Endodermal cell (in vitro differentiated cells): ENCODE results near the gene ZWILCH. TPM values are rescaled to one million over a fixed set of nuclear protein-coding genes. Genes with fewer than 3 reads are reported as not detected.
"Not testable (repeated sequence)": the region's sequence is repeated elsewhere in the genome, so short reads cannot be mapped to it uniquely, and the experiment has no call there.

Experiments used
- DNase-seq: peaks from one replicate; pipeline ENCODE4 v3.0.0-alpha.2; 2017
- H3K27ac ChIP-seq: 2 replicates; pipeline ENCODE4 v1.5.1; 2013; ENCODE audit warnings: mild to moderate bottlenecking, low read depth, low read length, moderate library complexity
- H3K27me3 ChIP-seq: 2 replicates; pipeline ENCODE4 v1.6.1; 2013; ENCODE audit warnings: mild to moderate bottlenecking, low read length, moderate library complexity; ENCODE audit not compliant: insufficient read depth, control insufficient read depth, poor library complexity, severe bottlenecking
- H3K36me3 ChIP-seq: 2 replicates; pipeline ENCODE4 v1.7.0; 2013; ENCODE audit warnings: mild to moderate bottlenecking, low read length, moderate library complexity; ENCODE audit not compliant: control insufficient read depth, insufficient read depth
- H3K4me1 ChIP-seq: one replicate; pipeline ENCODE4 v1.7.0; 2013; ENCODE audit warnings: low read length; ENCODE audit not compliant: control insufficient read depth, insufficient read depth
- H3K4me3 ChIP-seq: 2 replicates; pipeline ENCODE4 v1.5.1; 2013; ENCODE audit warnings: mild to moderate bottlenecking, low read length, moderate library complexity
- H3K9ac ChIP-seq: 2 replicates; pipeline ENCODE4 v1.6.1; 2013; ENCODE audit warnings: mild to moderate bottlenecking, low read length, moderate library complexity; ENCODE audit not compliant: poor library complexity, severe bottlenecking; ENCODE audit errors: extremely low read depth
- H3K9me3 ChIP-seq: 2 replicates; pipeline ENCODE4 v1.6.1; 2013; ENCODE audit warnings: mild to moderate bottlenecking, low read length, moderate library complexity; ENCODE audit not compliant: control insufficient read depth
- H3K27ac Mint-ChIP-seq: 2 replicates; pipeline ENCODE4 v1.8.0; 2020; ENCODE audit warnings: mixed read lengths
- H3K27me3 Mint-ChIP-seq: 2 replicates; pipeline ENCODE4 v1.8.0; 2021; ENCODE audit warnings: mild to moderate bottlenecking, mixed read lengths; ENCODE audit not compliant: insufficient read depth
- H3K36me3 Mint-ChIP-seq: 2 replicates; pipeline ENCODE4 v1.8.0; 2020; ENCODE audit warnings: low read depth, mixed read lengths
- H3K4me1 Mint-ChIP-seq: 2 replicates; pipeline ENCODE4 v1.8.0; 2020; ENCODE audit warnings: mixed read lengths
- H3K4me3 Mint-ChIP-seq: 2 replicates; pipeline ENCODE4 v1.8.0; 2020; ENCODE audit warnings: mild to moderate bottlenecking, moderate library complexity, mixed read lengths
- H3K9me3 Mint-ChIP-seq: 2 replicates; pipeline ENCODE4 v1.8.0; 2020; ENCODE audit warnings: mild to moderate bottlenecking, mixed read lengths
- CTCF ChIP-seq: fragments of 200-600 bp; sonication (generic); conservative IDR thresholded peaks from 2 replicates; pipeline ENCODE4 v1.5.0; 2021; ENCODE audit warnings: antibody characterized with exemption, mild to moderate bottlenecking
- WGBS, 2 experiments: methylation state at CpG; one replicate each; pipeline versions ENCODE4 v1.1.5 to v1.1.7; 2013; ENCODE audit warnings: missing lambda C conversion rate in 2 of 2, mixed read lengths in 1 of 2; ENCODE audit not compliant: insufficient coverage in 1 of 2, insufficient read length in 1 of 2; 5-methylcytosine and 5-hydroxymethylcytosine counted together
- total RNA-seq, 2 donors: library from RNA; stranded (reverse); fragmentation: NEBNext Ultra II Directional in 1 of 2; extraction: Animal tissue kit (Norgen Biotek cat#: 25700) in 1 of 2; gene quantifications; 2 replicates in 1 of 2; 3 replicates in 1 of 2; pipeline ENCODE4 v1.2.1, GENCODE V29; 2021

The ZWILCH gene
- total RNA-seq, 2 donors from 2014 or later = 37.3 to 44.2 TPM

GRCh38 chr15:66459818-66460615 is 45.1 kb upstream of the ZWILCH start:
- Mint-ChIP-seq H3K27ac (peak overlapping the region; percentile 49), H3K9me3 (peaks cover 13% of the 10 kb centered on the region), H3K4me1 (peaks cover 38% of the 10 kb centered on the region), H3K36me3 (peaks cover 31% of the 10 kb centered on the region), H3K27me3 (no peaks in the 10 kb centered on the region), H3K4me3 (no peak overlapping the region)
- no peak for TF ChIP-seq CTCF
- Histone ChIP-seq H3K4me1 (peaks cover 13% of the 10 kb centered on the region), H3K36me3 (peaks cover 32% of the 10 kb centered on the region), H3K4me3 (no peak overlapping the region), H3K9me3 (peaks cover 12% of the 10 kb centered on the region), H3K27ac (no peak overlapping the region), H3K27me3 (no peaks in the 10 kb centered on the region), H3K9ac (no peak overlapping the region)
- DNase-seq = no peak
- 91 to 94% methylated on average over 2 to 3 of the region's 3 CpGs for WGBS, 2 experiments

GRCh38 chr15:66461294-66461693 is 43.8 kb upstream of the ZWILCH start:
- H3K27ac Mint-ChIP-seq, H3K27ac ChIP-seq, H3K27me3 ChIP-seq, H3K27me3 Mint-ChIP-seq, DNase-seq, H3K4me3 ChIP-seq, H3K4me3 Mint-ChIP-seq, H3K9ac ChIP-seq: not testable (repeated sequence)
- Mint-ChIP-seq H3K36me3 (peaks cover 36% of the 10 kb centered on the region), H3K9me3 (peaks cover 26% of the 10 kb centered on the region), H3K4me1 (peaks cover 38% of the 10 kb centered on the region)
- peaks cover 34% of the 10 kb centered on the region for H3K36me3 ChIP-seq
- peaks cover 13% of the 10 kb centered on the region for H3K4me1 ChIP-seq
- peaks cover 24% of the 10 kb centered on the region for H3K9me3 ChIP-seq
- 92 to 98% methylated on average over 2 to 6 of the region's 6 CpGs for WGBS, 2 experiments

- Histone ChIP-seq H3K9ac (no peak overlapping the region), H3K9me3 (peaks cover 31% of the 10 kb centered on the region), H3K36me3 (peaks cover 40% of the 10 kb centered on the region), H3K27ac (no peak overlapping the region), H3K27me3 (no peaks in the 10 kb centered on the region), H3K4me3 (no peak overlapping the region), H3K4me1 (peaks cover 13% of the 10 kb centered on the region)
- peaks cover 42% of the 10 kb centered on the region for H3K36me3 Mint-ChIP-seq
- H3K9me3 Mint-ChIP-seq = peaks cover 32% of the 10 kb centered on the region
- no peaks in the 10 kb centered on the region for H3K27me3 Mint-ChIP-seq
- no peak overlapping the region for H3K4me3 Mint-ChIP-seq
- no peak for DNase-seq
- WGBS, 2 experiments = 85 to 100% methylated on average over 1 to 2 of the region's 2 CpGs
- no peak overlapping the region for H3K27ac Mint-ChIP-seq
- TF ChIP-seq CTCF = no peak
- peaks cover 38% of the 10 kb centered on the region for H3K4me1 Mint-ChIP-seq
Measured at GRCh38 chr15:66461917-66462316, 43.2 kb upstream of the ZWILCH start.
